SK-N-SH (cell line): Measurements from ENCODE around the gene MAP2. TPM values are rescaled to one million over a fixed set of nuclear protein-coding genes. Genes with fewer than 3 reads are reported as not detected.

ENCODE experiments used
- CTCF ChIA-PET: fragments of 300-600, 350-600 bp; formaldehyde crosslinking; extraction: SDS; loops from one replicate; lab custom pipeline; 2021; lab: Yijun Ruan, JAX
- POLR2A ChIA-PET: fragments of 350-600 bp; sonication (Branson Sonifier 250); formaldehyde crosslinking; extraction: SDS; loops from one replicate; lab custom pipeline; 2020; ENCODE audit warnings: antibody characterized with exemption, inconsistent platforms; lab: Yijun Ruan, JAX
- DNase-seq: peaks from one replicate; pipeline ENCODE4 v3.0.0; 2012
- H2AFZ ChIP-seq: fragments of 200-600 bp; sonication (generic); 2 replicates; pipeline ENCODE4 v1.8.1; 2016; ENCODE audit warnings: antibody characterized with exemption, mild to moderate bottlenecking, low read depth
- H3F3A ChIP-seq: fragments of 200-600 bp; sonication (generic); replicated peaks from 2 replicates; pipeline ENCODE3; 2016; ENCODE audit warnings: antibody characterized with exemption, mild to moderate bottlenecking; ENCODE audit not compliant: insufficient read depth
- H3K27ac ChIP-seq, 2 experiments: fragments of 200-500 bp in 1 of 2; fragments of 200-600 bp in 1 of 2; sonication (Bioruptor generic) in 1 of 2; sonication (generic), shearing (Covaris generic) in 1 of 2; 2 replicates each; pipeline versions ENCODE4 v1.5.1 to v1.6.1; 2014 to 2016; ENCODE audit warnings: low read depth in 2 of 2, inconsistent platforms in 1 of 2, low read length in 1 of 2, mild to moderate bottlenecking in 1 of 2, mixed read lengths in 1 of 2
- H3K27me3 ChIP-seq: fragments of 200-600 bp; sonication (generic), shearing (Covaris generic); 2 replicates; pipeline ENCODE4 v1.6.1; 2016; ENCODE audit warnings: mixed run types; ENCODE audit not compliant: insufficient read depth
- H3K36me3 ChIP-seq, 2 experiments: fragments of 200-500 bp in 1 of 2; fragments of 200-600 bp in 1 of 2; sonication (Bioruptor generic) in 1 of 2; sonication (generic) in 1 of 2; replicated peaks in 1 of 2; 2 replicates each; pipeline versions ENCODE3 to v1.5.1; 2014 to 2016; ENCODE audit warnings: low read length in 1 of 2, mild to moderate bottlenecking in 1 of 2; ENCODE audit not compliant: insufficient read depth in 2 of 2, control insufficient read depth in 1 of 2
- H3K4me1 ChIP-seq, 2 experiments: fragments of 200-500 bp in 1 of 2; fragments of 200-600 bp in 1 of 2; sonication (Bioruptor generic) in 1 of 2; sonication (generic), shearing (Covaris generic) in 1 of 2; 2 replicates each; pipeline versions ENCODE4 v1.5.1 to v1.6.1; 2014 to 2016; ENCODE audit warnings: low read depth in 1 of 2, low read length in 1 of 2, mixed run types in 1 of 2; ENCODE audit not compliant: insufficient read depth in 2 of 2, control insufficient read depth in 1 of 2
- H3K4me2 ChIP-seq: fragments of 200-600 bp; sonication (generic), shearing (Covaris generic); 2 replicates; pipeline ENCODE4 v1.6.1; 2017; ENCODE audit warnings: mixed run types
- H3K4me3 ChIP-seq, 2 experiments: fragments of 200-500 bp in 1 of 2; fragments of 200-600 bp in 1 of 2; sonication (Bioruptor generic) in 1 of 2; sonication (generic), shearing (Covaris generic) in 1 of 2; 2 replicates each; pipeline versions ENCODE4 v1.5.1 to v1.8.1; 2014 to 2016; ENCODE audit warnings: low read depth in 2 of 2, inconsistent platforms in 1 of 2, low read length in 1 of 2, mild to moderate bottlenecking in 1 of 2, mixed read lengths in 1 of 2, moderate library complexity in 1 of 2
- H3K79me2 ChIP-seq: fragments of 200-600 bp; sonication (generic); 2 replicates; pipeline ENCODE4 v1.8.1; 2017; ENCODE audit warnings: mild to moderate bottlenecking; ENCODE audit not compliant: insufficient read depth
- H3K9ac ChIP-seq: fragments of 200-600 bp; sonication (generic); 2 replicates; pipeline ENCODE4 v1.6.1; 2017; ENCODE audit warnings: mixed run types
- H3K9me2 ChIP-seq: fragments of 200-600 bp; sonication (generic); 2 replicates; pipeline ENCODE4 v1.6.1; 2017; ENCODE audit warnings: mixed run types
- H3K9me3 ChIP-seq: fragments of 200-600 bp; sonication (generic); 2 replicates; pipeline ENCODE4 v1.6.1; 2017; ENCODE audit warnings: mixed run types, mild to moderate bottlenecking, moderate library complexity
- H4K20me1 ChIP-seq: fragments of 200-600 bp; sonication (generic); 2 replicates; pipeline ENCODE4 v1.6.1; 2017; ENCODE audit warnings: mild to moderate bottlenecking, mixed run types; ENCODE audit not compliant: insufficient read depth
- GATA2 ChIP-seq: sonication (generic); formaldehyde crosslinking; IDR thresholded peaks from 2 replicates; pipeline ENCODE4 v1.5.0; 2020; ENCODE audit warnings: mild to moderate bottlenecking, missing genetic modification reagents
- MEF2A ChIP-seq: IDR thresholded peaks from 2 replicates; pipeline ENCODE4 v1.4.0; 2012; ENCODE audit warnings: low read depth, borderline replicate concordance
- MXI1 ChIP-seq: IDR thresholded peaks from 2 replicates; pipeline ENCODE4 v1.6.1; 2012; ENCODE audit warnings: mild to moderate bottlenecking, low read depth, low read length, improper control_type of control experiment
- NFIC ChIP-seq: IDR thresholded peaks from 2 replicates; pipeline ENCODE4 v1.4.0; 2012; ENCODE audit warnings: borderline replicate concordance
- RCOR1 ChIP-seq: fragments of 150-350 bp; IDR thresholded peaks from 2 replicates; pipeline ENCODE4 v1.6.1; 2017; ENCODE audit warnings: antibody characterized with exemption, low read length
- TAF1 ChIP-seq: IDR thresholded peaks from 2 replicates; pipeline ENCODE4 v1.6.1; 2012; ENCODE audit warnings: low read depth, mild to moderate bottlenecking, low read length, moderate library complexity, borderline replicate concordance
- USF1 ChIP-seq: IDR thresholded peaks from 2 replicates; pipeline ENCODE4 v1.4.0; 2012; ENCODE audit warnings: low read depth, borderline replicate concordance
- WGBS: methylation state at CpG from one replicate; pipeline ENCODE4 v1.1.6; 2017; ENCODE audit warnings: low lambda C conversion rate; 5-methylcytosine and 5-hydroxymethylcytosine counted together
- polyA plus RNA-seq, 3 experiments: library from polyadenylated mRNA; depleted of rRNA; stranded (reverse); fragments of >200 nt; gene quantifications; 2 replicates each; pipeline ENCODE4 v1.2.3, GENCODE V29; 2012

Gene MAP2
- polyA plus RNA-seq, 1 of the 3 experiments (the other 2 are of a cell fraction), result 7.8 TPM

GRCh38 chr2:209532321-209532720 is 108.5 kb downstream of the MAP2 start:
- WGBS, result 82% methylated on average over 2 of the region's 2 CpGs
- CTCF ChIA-PET, result no interaction called here

DNA sequence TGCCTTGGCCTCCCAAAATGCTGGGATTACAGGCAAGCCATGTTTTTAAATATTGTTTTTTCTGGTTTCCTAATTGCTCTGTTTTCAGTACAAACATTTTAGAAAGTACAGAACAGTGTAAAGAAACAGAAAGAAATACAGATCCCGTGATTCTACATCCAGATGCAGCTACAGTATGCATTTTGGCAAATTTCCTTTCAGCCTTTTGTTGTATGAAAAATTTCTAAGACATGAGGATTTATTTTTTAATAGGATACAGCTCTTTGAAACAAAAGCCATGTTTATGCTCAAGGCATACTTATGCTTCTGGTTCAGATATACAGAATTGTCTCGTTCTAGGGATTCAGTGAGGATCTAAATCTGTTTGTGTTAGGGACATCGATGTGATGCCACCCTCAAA is 109.5 kb downstream of the MAP2 start:
- Histone ChIP-seq H3K4me2 (no peak overlapping the region), H3F3A (no peaks in the 10 kb centered on the region), H3K27me3 (no peaks in the 10 kb centered on the region), H3K9ac (no peak overlapping the region), H3K36me3 (peaks cover 0 to 3% of the 10 kb centered on the region in 2 experiments), H2AFZ (no peak overlapping the region), H3K4me3 (no peak overlapping the region), H3K4me1 (peaks cover 0 to 3% of the 10 kb centered on the region in 2 experiments; a peak in 1 of 4 replicates), H4K20me1 (no peaks in the 10 kb centered on the region), H3K79me2 (no peaks in the 10 kb centered on the region), H3K9me2 (no peaks in the 10 kb centered on the region), H3K27ac (no peak overlapping the region), H3K9me3 (no peaks in the 10 kb centered on the region)
- TF ChIP-seq NFIC, result no peak
- ChIA-PET CTCF (no interaction called here), POLR2A (no interaction called here)
- WGBS, result 64% methylated on average over 3 of the region's 3 CpGs
- DNase-seq, result no peak

More at GRCh38 chr2:209532321-209532720, 108.5 kb downstream of the MAP2 start:
- Histone ChIP-seq H3K4me3 (no peak overlapping the region), H3K9ac (no peak overlapping the region), H3K4me2 (no peak overlapping the region), H3K9me2 (no peaks in the 10 kb centered on the region), H3K36me3 (peaks cover 0 to 3% of the 10 kb centered on the region in 2 experiments), H3F3A (no peaks in the 10 kb centered on the region), H3K27ac (no peak overlapping the region), H3K9me3 (no peaks in the 10 kb centered on the region), H3K79me2 (no peaks in the 10 kb centered on the region), H4K20me1 (no peaks in the 10 kb centered on the region), H3K27me3 (no peaks in the 10 kb centered on the region), H2AFZ (no peak overlapping the region)
- no peak for DNase-seq
- POLR2A ChIA-PET, result no interaction called here
- TF ChIP-seq RCOR1, result no peak
- TF ChIP-seq GATA2 (CRISPR knock-in tag), result no peak
- TF ChIP-seq MEF2A, result no peak
- TF ChIP-seq MXI1, result no peak
- TF ChIP-seq USF1, result no peak
- TF ChIP-seq, all 33 proteins: peak for 0
- peaks cover 0 to 3% of the 10 kb centered on the region in 2 experiments; a peak in 1 of 4 replicates for H3K4me1 ChIP-seq

DNA sequence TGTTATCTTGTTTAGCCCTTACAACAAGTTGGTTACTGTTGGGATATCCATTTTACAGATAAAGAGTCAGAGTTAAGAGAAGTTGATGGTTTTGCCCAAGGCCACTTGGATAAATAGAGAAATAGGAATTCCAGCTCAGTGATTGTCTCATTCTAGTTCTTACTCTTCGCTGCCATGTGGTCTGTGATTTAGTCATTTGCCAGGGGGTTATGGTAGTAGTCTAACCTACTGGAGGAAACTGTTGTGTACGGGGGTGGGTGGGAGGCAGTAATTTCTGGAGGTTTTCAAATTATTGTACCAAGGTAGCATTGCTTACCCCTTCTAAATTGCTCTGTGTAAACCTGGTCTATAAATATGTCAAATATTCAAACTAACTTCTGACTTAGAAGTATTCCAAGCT is 110.4 kb downstream of the MAP2 start:
- 57% methylated on average over 2 of the region's 2 CpGs for WGBS

More for the DNA sequence above, 110.4 kb downstream of the MAP2 start:
- Histone ChIP-seq H3K4me2 (no peak overlapping the region), H3K4me1 (peaks cover 0 to 3% of the 10 kb centered on the region in 2 experiments; a peak in 1 of 4 replicates), H3K36me3 (peaks cover 0 to 3% of the 10 kb centered on the region in 2 experiments), H3K9me3 (no peaks in the 10 kb centered on the region), H3K27me3 (no peaks in the 10 kb centered on the region), H3K27ac (no peak overlapping the region), H3K4me3 (no peak overlapping the region), H3K9ac (no peak overlapping the region), H4K20me1 (no peaks in the 10 kb centered on the region), H3F3A (no peaks in the 10 kb centered on the region), H2AFZ (no peak overlapping the region), H3K9me2 (no peaks in the 10 kb centered on the region), H3K79me2 (no peaks in the 10 kb centered on the region)
- no peak for TF ChIP-seq TAF1
- ChIA-PET CTCF (no interaction called here), POLR2A (no interaction called here)
- no peak for DNase-seq
